HG03469 (cell line): ENCODE measurements around the gene DSCAM.

ENCODE experiments used
- ATAC-seq: cut with Tn5 transposase; IDR thresholded peaks from one replicate; pipeline ENCODE4 v1.9.1; 2021; ENCODE audit warnings: mild to moderate bottlenecking, moderate library complexity, moderate number of reproducible peaks; ENCODE audit not compliant: unreplicated experiment

DSCAM gene

GRCh38 chr21:40839521-40839920 lies 7.4 kb downstream of the DSCAM start:
- no peak for ATAC-seq

GRCh38 chr21:40837456-40837855 lies 9.5 kb downstream of the DSCAM start:
- ATAC-seq, result no peak

GRCh38 chr21:40835184-40835694 lies 11.7 kb downstream of the DSCAM start:
- ATAC-seq, result no peak

GRCh38 chr21:40833184-40833583 lies 13.8 kb downstream of the DSCAM start:
- ATAC-seq, result no peak

- ATAC-seq, result no peak
Observed at GRCh38 chr21:40832316-40832715, 14.6 kb downstream of the DSCAM start.

- no peak for ATAC-seq
Observed at GRCh38 chr21:40830836-40831235, 16.1 kb downstream of the DSCAM start.

- no peak for ATAC-seq
Observed at GRCh38 chr21:40829791-40830190, 17.2 kb downstream of the DSCAM start.

GRCh38 chr21:40829308-40829707 lies 17.6 kb downstream of the DSCAM start:
- no peak for ATAC-seq

GRCh38 chr21:40827509-40827908 lies 19.4 kb downstream of the DSCAM start:
- ATAC-seq, result no peak

- no peak for ATAC-seq
Observed at GRCh38 chr21:40819071-40819900, 27.7 kb downstream of the DSCAM start.

- ATAC-seq, result no peak
Observed at GRCh38 chr21:40813918-40814317, 33.0 kb downstream of the DSCAM start.

- ATAC-seq, result no peak
Observed at GRCh38 chr21:40809673-40810197, 37.2 kb downstream of the DSCAM start.

GRCh38 chr21:40803101-40803500 lies 43.9 kb downstream of the DSCAM start:
- ATAC-seq, result no peak

- no peak for ATAC-seq
Observed at GRCh38 chr21:40800126-40800525, 46.8 kb downstream of the DSCAM start.

GRCh38 chr21:40797891-40798290 lies 49.1 kb downstream of the DSCAM start:
- no peak for ATAC-seq

- no peak for ATAC-seq
Observed at GRCh38 chr21:40797410-40797809, 49.5 kb downstream of the DSCAM start.

GRCh38 chr21:40796464-40796863 lies 50.5 kb downstream of the DSCAM start:
- ATAC-seq, result no peak

- ATAC-seq, result no peak
Observed at GRCh38 chr21:40795313-40795712, 51.6 kb downstream of the DSCAM start.

GRCh38 chr21:40792691-40793456 lies 54.1 kb downstream of the DSCAM start:
- ATAC-seq, result no peak

- ATAC-seq, result no peak
Observed at GRCh38 chr21:40788635-40789034, 58.3 kb downstream of the DSCAM start.

GRCh38 chr21:40783404-40783803 lies 63.6 kb downstream of the DSCAM start:
- no peak for ATAC-seq
